Measurements from ENCODE around the gene CEMIP2. TPM values are rescaled to one million over a fixed set of nuclear protein-coding genes. Genes with fewer than 3 reads are reported as not detected.
A peak's percentile ranks its signal among the peaks of the same experiment; 100 is the strongest.
"Not testable (repeated sequence)": the region's sequence is repeated elsewhere in the genome, so short reads cannot be mapped to it uniquely, and the experiment has no call there.

CEMIP2 gene
- total RNA-seq, 3 donors from 2014 or later: 79.0 to 144 (median 81.2) TPM

- Histone ChIP-seq H3K4me1 (peaks cover 0 to 5% of the 10 kb centered on the region in 2 donors), H3K27me3 (no peaks in the 10 kb centered on the region), H3K4me3 (no peak overlapping the region), H3K36me3 (no peaks in the 10 kb centered on the region), H3K27ac (peak overlapping the region; percentile 2 to 42), H3K9me3 (no peaks in the 10 kb centered on the region)
- TF ChIP-seq CTCF (IDR thresholded peaks at IDR 0.05): no peak
- no peak for TF ChIP-seq POLR2AphosphoS5 (IDR thresholded peaks at IDR 0.05)
- no peak for TF ChIP-seq POLR2A (IDR thresholded peaks at IDR 0.05)
- DNase-seq (ENCODE audit: low spot score in 2 of 2): no peak
- intact Hi-C loops (cut with DNase I; ENCODE audit: low total_unique reads): no loop called here
Observed at GRCh38 chr9:71663931-71664459, 104.3 kb downstream of the CEMIP2 start.

GRCh38 chr9:71663216-71663615 is 105.1 kb downstream of the CEMIP2 start:
- Histone ChIP-seq H3K4me3 (no peak overlapping the region), H3K9me3 (no peaks in the 10 kb centered on the region), H3K27me3 (no peaks in the 10 kb centered on the region), H3K27ac (peak overlapping the region in 1 of 2 donors; percentile 42), H3K36me3 (no peaks in the 10 kb centered on the region), H3K4me1 (peaks cover 0 to 5% of the 10 kb centered on the region in 2 donors)
- TF ChIP-seq POLR2AphosphoS5 (IDR thresholded peaks at IDR 0.05) (no peak), CTCF (IDR thresholded peaks at IDR 0.05) (no peak), POLR2A (IDR thresholded peaks at IDR 0.05) (no peak)
- DNase-seq (ENCODE audit: low spot score in 2 of 2): no peak
- intact Hi-C loops (cut with DNase I; ENCODE audit: low total_unique reads): no loop called here

GRCh38 chr9:71662082-71662481 is 106.2 kb downstream of the CEMIP2 start:
- Histone ChIP-seq H3K4me1 (peaks cover 0 to 5% of the 10 kb centered on the region in 2 donors), H3K27me3 (no peaks in the 10 kb centered on the region), H3K36me3 (no peaks in the 10 kb centered on the region), H3K9me3 (no peaks in the 10 kb centered on the region), H3K4me3 (no peak overlapping the region), H3K27ac (no peak overlapping the region)
- intact Hi-C loops (cut with DNase I; ENCODE audit: low total_unique reads): no loop called here
- no peak for DNase-seq (ENCODE audit: low spot score in 2 of 2)
- TF ChIP-seq POLR2AphosphoS5 (IDR thresholded peaks at IDR 0.05) (no peak), POLR2A (IDR thresholded peaks at IDR 0.05) (no peak), CTCF (IDR thresholded peaks at IDR 0.05) (no peak)

GRCh38 chr9:71657276-71657675 is 111.0 kb downstream of the CEMIP2 start:
- intact Hi-C loops (cut with DNase I; ENCODE audit: low total_unique reads); H3K27ac ChIP-seq; H3K4me3 ChIP-seq; DNase-seq (ENCODE audit: low spot score in 2 of 2); H3K36me3 ChIP-seq; H3K4me1 ChIP-seq; H3K27me3 ChIP-seq; H3K9me3 ChIP-seq: not testable (repeated sequence)

- Histone ChIP-seq H3K27ac (no peak overlapping the region), H3K4me3 (no peak overlapping the region), H3K36me3 (no peaks in the 10 kb centered on the region), H3K27me3 (no peaks in the 10 kb centered on the region), H3K9me3 (no peaks in the 10 kb centered on the region), H3K4me1 (no peaks in the 10 kb centered on the region)
- intact Hi-C loops (cut with DNase I; ENCODE audit: low total_unique reads): no loop called here
- TF ChIP-seq POLR2A (IDR thresholded peaks at IDR 0.05) (no peak), CTCF (IDR thresholded peaks at IDR 0.05) (no peak), POLR2AphosphoS5 (IDR thresholded peaks at IDR 0.05) (no peak)
- no peak for DNase-seq (ENCODE audit: low spot score in 2 of 2)
Observed at GRCh38 chr9:71656496-71656895, 111.8 kb downstream of the CEMIP2 start.

- no peaks in the 10 kb centered on the region for H3K27me3 ChIP-seq
- H3K4me3 ChIP-seq: no peak overlapping the region
- intact Hi-C loops (cut with DNase I; ENCODE audit: low total_unique reads): no loop called here
- no peak overlapping the region for H3K27ac ChIP-seq
- no peaks in the 10 kb centered on the region for H3K4me1 ChIP-seq
- no peaks in the 10 kb centered on the region for H3K9me3 ChIP-seq
- no peak for TF ChIP-seq CTCF (IDR thresholded peaks at IDR 0.05)
- TF ChIP-seq POLR2AphosphoS5 (IDR thresholded peaks at IDR 0.05): no peak
- TF ChIP-seq POLR2A (IDR thresholded peaks at IDR 0.05): no peak
- no peaks in the 10 kb centered on the region for H3K36me3 ChIP-seq
- no peak for DNase-seq (ENCODE audit: low spot score in 2 of 2)
Observed at GRCh38 chr9:71655778-71656177, 112.5 kb downstream of the CEMIP2 start.
